ENCODE measurements around the gene UCHL3.

- TF ChIP-seq POLR2AphosphoS5 (IDR thresholded peaks at IDR 0.05; ENCODE audit: borderline replicate concordance, low read depth, low read length) = no peak
- no peak for TF ChIP-seq FOXP2 (optimal IDR thresholded peaks at IDR 0.05; ENCODE audit: control extremely low read depth, extremely low read length, insufficient read depth)
Measured at GRCh38 chr13:75600371-75600770, 50.8 kb downstream of the UCHL3 start.

Data from SK-N-MC (cell line).